Ramos (cell line): ENCODE results near the gene IQGAP2.
"Not testable (repeated sequence)": the region's sequence is repeated elsewhere in the genome, so short reads cannot be mapped to it uniquely, and the experiment has no call there.

Experiments used
- in situ Hi-C: fragments of 300-500 bp; cut with MboI; formaldehyde crosslinking; loops from one replicate; pipeline ENCODE4 v1.14.3; 2022; ENCODE audit warnings: low sequenced_read_pairs; ENCODE audit not compliant: unreplicated experiment

Gene IQGAP2

GRCh38 chr5:76674330-76675066, 271.4 kb downstream of the IQGAP2 start:
- in situ Hi-C loops = no loop called here

GRCh38 chr5:76675364-76675763, 272.3 kb downstream of the IQGAP2 start:
- in situ Hi-C loops = no loop called here

- in situ Hi-C loops = no loop called here
These were observed 274.9 kb downstream of the IQGAP2 start for GRCh38 chr5:76677849-76678472.

- in situ Hi-C loops = no loop called here
These were observed 276.1 kb downstream of the IQGAP2 start for GRCh38 chr5:76679231-76679630.

GRCh38 chr5:76680826-76681225, 277.7 kb downstream of the IQGAP2 start:
- in situ Hi-C loops = not testable (repeated sequence)

GRCh38 chr5:76681287-76681686, 278.2 kb downstream of the IQGAP2 start:
- in situ Hi-C loops = no loop called here

GRCh38 chr5:76682387-76682786, 279.3 kb downstream of the IQGAP2 start:
- in situ Hi-C loops = no loop called here

- in situ Hi-C loops = no loop called here
These were observed 281.0 kb downstream of the IQGAP2 start for GRCh38 chr5:76683816-76684731.

- in situ Hi-C loops = no loop called here
These were observed 281.9 kb downstream of the IQGAP2 start for GRCh38 chr5:76684756-76685519.

- in situ Hi-C loops = no loop called here
These were observed 282.6 kb downstream of the IQGAP2 start for GRCh38 chr5:76685704-76686103.

GRCh38 chr5:76688212-76688611, 285.1 kb downstream of the IQGAP2 start:
- in situ Hi-C loops = no loop called here

- in situ Hi-C loops = no loop called here
These were observed 285.8 kb downstream of the IQGAP2 start for GRCh38 chr5:76688836-76689235.

GRCh38 chr5:76689321-76690036, 286.4 kb downstream of the IQGAP2 start:
- in situ Hi-C loops = no loop called here

- in situ Hi-C loops = no loop called here
These were observed 287.1 kb downstream of the IQGAP2 start for GRCh38 chr5:76690037-76690679.

GRCh38 chr5:76690704-76691466, 287.8 kb downstream of the IQGAP2 start:
- in situ Hi-C loops = no loop called here

GRCh38 chr5:76691467-76692273, 288.6 kb downstream of the IQGAP2 start:
- in situ Hi-C loops = no loop called here

GRCh38 chr5:76692274-76692540, 289.1 kb downstream of the IQGAP2 start:
- in situ Hi-C loops = no loop called here

- in situ Hi-C loops = no loop called here
These were observed 289.6 kb downstream of the IQGAP2 start for GRCh38 chr5:76692651-76693050.
